Measurements from ENCODE around the gene MARCO. TPM values are rescaled to one million over a fixed set of nuclear protein-coding genes. Genes with fewer than 3 reads are reported as not detected.

The MARCO gene
- 4.8 TPM for total RNA-seq

DNA sequence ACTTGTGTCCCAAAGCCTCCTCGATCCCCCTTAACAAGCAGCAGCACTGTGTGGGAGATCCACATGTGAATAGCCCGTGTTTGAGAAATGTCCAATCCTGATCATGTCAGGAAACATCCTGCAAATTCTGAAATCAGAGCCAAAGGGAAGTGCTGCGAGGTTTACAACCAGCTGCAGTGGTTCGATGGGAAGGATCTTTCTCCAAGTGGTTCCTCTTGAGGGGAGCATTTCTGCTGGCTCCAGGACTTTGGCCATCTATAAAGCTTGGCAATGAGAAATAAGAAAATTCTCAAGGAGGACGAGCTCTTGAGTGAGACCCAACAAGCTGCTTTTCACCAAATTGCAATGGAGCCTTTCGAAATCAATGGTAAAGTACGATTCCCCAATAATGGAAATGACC is at the start of gene MARCO:
Gene MARCO, plus strand, starts transcription at position 164 of the 400 bp plus-strand sequence. Its CDS starts 107 bp downstream, at position 271.
- no peak for DNase-seq (ENCODE audit: low spot score)

GRCh38 chr2:118893100-118893499 is 48.9 kb upstream of the MARCO start:
- DNase-seq (ENCODE audit: low spot score): no peak

GRCh38 chr2:118902266-118903028 is 39.5 kb upstream of the MARCO start:
- DNase-seq (ENCODE audit: low spot score): no peak

GRCh38 chr2:118903029-118903351 is 39.0 kb upstream of the MARCO start:
- DNase-seq (ENCODE audit: low spot score): no peak

GRCh38 chr2:118903551-118904479 is 38.2 kb upstream of the MARCO start:
- no peak for DNase-seq (ENCODE audit: low spot score)

GRCh38 chr2:118905206-118905605 is 36.8 kb upstream of the MARCO start:
- no peak for DNase-seq (ENCODE audit: low spot score)

DNA sequence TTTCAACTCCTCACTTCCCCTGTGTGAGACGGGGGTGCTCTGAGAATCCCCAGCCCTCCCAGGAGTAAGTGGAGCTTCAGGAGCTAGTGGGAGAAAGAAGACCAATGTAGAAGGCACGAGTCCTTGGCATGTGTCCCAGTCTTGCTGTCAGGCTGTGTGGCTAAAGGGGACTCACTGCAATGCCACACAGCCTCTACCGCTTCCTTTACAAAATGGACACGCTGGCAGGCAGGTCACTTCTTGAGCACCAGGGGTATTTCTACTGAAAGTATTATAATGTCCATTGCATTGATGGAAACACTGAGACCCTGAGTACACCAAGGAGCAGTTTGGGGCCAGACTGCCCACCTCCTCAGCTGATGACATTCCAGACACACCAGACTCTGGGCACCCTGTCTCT is 35.8 kb upstream of the MARCO start:
- no peak for DNase-seq (ENCODE audit: low spot score)

DNA sequence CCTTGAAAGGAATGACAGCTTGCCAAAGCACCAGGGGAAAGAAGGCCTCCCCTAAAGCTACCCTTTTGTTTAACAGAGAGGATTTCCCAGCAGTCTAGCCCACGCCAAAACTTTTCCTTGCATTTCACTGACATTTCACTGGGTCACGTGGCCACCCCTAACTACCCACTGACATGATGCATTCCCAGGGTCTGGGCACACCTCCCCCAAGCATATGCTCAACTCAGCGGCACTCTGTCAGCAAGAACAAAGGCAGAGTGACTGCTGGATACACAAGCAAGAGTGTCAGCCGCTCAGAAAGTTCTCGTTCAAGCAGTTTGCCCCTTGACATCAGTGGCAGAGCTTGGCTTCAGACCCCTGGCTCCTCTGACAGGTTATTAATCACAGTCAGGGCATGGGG is 34.2 kb upstream of the MARCO start:
- DNase-seq (ENCODE audit: low spot score): no peak

- DNase-seq (ENCODE audit: low spot score): no peak
Measured at GRCh38 chr2:118909191-118909590, 32.8 kb upstream of the MARCO start.

GRCh38 chr2:118911166-118911856 is 30.7 kb upstream of the MARCO start:
- no peak for DNase-seq (ENCODE audit: low spot score)

DNA sequence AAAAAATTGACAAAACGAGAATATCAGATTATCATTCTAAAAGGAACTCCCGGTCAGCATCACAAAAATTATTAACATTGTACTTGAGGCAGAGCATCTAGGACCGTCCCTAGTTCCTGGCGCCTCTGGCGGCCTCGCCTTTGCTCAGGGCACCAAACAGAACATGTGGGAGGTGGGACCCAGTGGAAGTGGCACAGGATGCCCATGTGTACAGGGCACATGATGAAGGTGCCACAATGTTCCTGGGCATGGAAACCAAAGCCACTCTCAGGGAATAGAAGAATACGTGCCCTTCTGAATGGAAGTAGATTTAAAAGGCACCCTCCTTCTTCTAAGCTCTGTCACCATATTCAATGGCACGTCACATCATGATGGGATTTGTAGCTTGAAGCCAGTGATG is 30.1 kb upstream of the MARCO start:
- no peak for DNase-seq (ENCODE audit: low spot score)

DNA sequence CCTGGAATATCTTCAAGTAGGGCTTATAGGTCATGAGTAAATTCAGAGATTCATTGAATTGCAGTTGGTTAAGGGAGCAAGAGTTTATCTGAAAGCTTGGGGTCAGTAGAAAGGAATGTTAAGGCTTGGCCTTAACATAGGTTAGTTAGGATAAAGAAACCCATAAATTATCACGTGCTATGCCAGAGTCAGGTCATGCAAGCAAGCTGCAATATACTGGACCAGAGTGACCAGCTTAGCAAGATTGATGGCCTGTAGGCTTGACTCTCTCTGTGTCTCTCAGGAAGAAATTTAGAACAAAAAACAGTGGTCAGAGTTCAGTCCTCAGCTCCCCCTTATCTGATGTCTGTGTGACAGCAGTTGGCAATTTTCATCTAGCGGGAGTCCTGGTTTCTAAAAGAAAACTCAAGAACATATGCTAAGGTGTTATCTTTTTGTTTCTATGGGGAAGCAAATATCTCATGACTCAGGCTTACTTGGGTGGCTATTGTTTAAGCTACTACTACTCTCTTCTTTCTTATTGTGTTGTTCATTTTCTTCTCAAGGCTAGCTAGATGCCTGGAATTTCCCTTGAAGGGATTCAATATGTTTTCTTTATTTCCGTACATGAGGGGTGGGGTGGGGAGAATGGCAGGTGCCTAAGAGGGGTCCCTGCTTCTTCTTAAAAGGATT is 28.7 kb upstream of the MARCO start:
- no peak for DNase-seq (ENCODE audit: low spot score)

DNA sequence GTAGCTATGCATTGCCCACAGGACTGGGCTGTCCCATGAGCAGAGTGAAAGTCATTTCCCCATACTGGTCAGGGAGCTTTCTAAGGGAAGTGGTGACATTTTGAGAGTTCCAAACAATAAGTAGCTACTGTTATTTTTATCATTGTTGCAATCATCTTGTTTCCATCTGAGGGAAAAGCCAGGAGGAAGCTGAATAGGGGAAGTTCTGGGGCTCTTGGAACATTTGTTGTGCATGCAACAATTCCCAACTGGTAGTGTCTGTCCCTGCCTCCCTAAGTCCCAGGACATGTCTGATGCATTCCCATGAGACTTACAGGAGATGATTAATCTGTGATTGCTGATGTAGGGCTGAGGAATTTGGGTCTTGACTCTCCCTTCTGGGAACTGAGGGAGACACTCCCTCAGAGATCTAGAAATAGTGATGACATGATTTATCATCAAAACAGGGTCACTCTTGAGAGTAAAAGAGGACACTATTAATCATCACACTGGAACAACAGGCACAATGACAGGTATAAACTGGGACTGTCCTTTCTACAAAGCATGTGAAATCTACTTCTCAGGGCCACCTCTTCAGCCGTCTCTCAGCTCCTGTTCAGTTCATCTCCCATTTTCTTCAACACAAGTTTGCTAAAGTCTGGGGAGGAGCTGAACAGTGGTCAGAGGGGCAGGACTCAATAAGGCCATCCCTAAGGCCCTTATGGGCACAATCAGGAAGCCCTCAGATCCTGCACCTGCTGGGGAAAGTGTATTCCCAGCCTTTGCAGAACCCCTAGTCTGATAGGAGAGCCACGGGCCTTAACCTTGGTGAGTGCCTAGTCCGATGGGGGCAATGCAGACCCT is 28.0 kb upstream of the MARCO start:
- DNase-seq (ENCODE audit: low spot score): no peak

DNA sequence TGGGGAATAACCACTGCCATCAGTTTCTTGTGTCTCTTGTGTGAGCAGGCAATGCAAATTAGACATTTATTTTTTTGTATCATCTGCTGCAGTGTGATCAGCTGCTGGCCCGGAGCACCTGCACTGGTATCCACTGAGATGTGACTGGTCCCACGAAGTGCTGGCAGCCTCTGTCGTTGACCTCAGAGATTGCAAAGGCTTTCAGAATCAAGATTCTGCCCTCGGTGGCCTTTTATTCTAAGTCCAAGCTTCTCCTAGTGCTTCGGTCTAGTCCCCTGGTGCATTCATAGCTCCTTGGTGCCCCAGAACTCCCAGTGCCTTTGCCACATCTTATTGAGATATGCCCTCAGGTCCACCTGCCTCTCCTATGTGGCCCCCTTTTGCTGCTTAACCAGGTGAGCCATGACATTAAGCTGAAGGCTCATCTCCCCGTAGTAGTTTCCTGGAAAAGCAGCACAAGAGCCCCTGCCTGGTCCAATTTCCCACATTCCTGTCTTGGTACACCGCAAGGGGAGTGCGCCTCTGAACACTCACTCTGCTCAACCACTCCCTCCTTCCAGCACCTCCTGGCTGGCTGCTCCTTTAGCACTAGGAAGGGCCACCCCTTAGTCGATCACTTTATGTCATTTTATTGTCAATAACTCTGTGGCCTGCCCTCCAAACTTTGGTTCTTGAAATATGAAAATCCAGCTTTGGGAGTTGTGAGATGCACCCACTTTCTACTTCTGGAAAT is 27.1 kb upstream of the MARCO start:
- no peak for DNase-seq (ENCODE audit: low spot score)

GRCh38 chr2:118918017-118918416 is 24.0 kb upstream of the MARCO start:
- DNase-seq (ENCODE audit: low spot score): no peak

- DNase-seq (ENCODE audit: low spot score): no peak
Measured at GRCh38 chr2:118921646-118922045, 20.3 kb upstream of the MARCO start.

GRCh38 chr2:118922254-118922653 is 19.7 kb upstream of the MARCO start:
- no peak for DNase-seq (ENCODE audit: low spot score)

DNA sequence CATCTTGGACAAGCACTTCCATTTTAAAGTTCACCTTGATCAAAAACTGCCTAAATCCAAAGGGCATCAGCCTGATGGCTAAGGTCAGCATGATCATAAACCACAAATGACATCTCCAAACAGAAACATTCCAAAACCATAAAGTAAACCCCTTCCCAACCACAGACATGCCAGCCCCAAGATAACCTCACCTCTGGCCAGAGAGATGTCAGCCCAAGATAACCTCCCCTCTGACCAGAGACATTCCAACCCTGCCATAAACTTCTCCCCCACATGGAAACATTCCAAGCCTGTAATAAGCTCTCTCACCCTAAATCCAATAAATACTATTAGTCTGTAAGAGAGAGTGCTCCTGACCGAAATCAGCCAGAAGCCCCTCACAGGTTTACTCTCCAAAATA is 18.6 kb upstream of the MARCO start:
- DNase-seq (ENCODE audit: low spot score): no peak

DNA sequence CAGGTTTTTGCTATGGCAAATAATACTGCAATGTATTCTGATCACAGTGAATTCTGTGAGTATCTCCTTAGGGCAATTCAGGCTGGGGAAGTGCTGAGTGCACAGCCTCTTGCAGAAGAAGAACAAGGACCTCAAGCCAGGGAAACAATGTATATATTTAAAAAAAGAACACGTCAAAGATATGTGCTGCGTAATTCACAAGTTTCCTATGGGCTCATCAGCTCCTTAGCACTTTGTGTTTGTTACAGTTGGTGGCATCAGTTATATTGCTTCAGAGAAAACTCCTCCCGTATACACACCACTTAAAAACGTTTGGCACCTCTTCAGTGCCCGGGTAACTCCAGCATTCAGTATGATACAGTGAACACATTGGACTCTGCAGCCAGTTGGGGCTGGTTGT is 16.5 kb upstream of the MARCO start:
- no peak for DNase-seq (ENCODE audit: low spot score)

- DNase-seq (ENCODE audit: low spot score): no peak
Measured at GRCh38 chr2:118925981-118926380, 16.0 kb upstream of the MARCO start.
